NCI-H187 treated with DMSO at 0.1 percent for 48 hours (cell line): Measurements from ENCODE around the gene BCL6.

Source experiments
- DNase-seq: peaks from one replicate; lab custom pipeline; 2025; lab: John Stamatoyannopoulos, UW

The BCL6 gene

DNA sequence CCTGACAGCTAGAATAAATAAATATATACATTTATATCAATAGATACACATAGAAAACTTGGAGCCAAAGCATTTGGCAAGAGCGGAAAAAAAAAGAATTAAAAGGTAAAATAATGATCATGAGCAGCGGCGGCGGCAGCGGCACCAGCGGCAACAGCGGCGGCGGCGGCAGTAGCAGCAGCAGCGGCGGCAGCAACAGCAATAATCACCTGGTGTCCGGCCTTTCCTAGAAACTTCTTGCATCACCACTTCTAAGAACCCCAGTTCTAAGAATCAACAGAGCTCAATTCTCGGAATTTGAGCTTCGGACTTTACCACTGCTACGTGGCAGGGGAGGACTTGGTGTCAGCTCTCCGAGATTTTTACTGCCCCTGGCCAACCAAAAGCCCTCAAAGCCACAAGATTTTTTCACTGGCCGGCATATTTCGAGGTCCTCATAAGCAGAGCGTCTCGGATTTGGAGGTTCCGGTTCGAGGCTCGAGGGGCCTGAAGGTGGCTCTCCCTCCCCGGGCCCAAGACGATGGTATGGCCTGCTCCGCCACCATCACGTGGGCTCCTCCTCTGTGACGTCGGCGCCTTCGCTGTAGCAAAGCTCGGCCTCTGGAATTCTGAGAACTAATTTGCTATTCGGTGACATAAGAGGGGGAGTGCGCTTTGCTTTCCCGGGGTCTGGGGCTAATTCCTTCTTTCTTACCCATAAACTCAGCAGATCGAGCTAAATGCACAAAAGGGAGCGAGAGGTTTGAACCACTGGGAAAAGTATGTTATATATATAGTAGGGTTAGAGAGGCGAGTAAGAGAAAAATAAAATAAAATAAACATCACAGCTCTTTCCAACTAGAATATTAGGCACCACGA lies at the start of gene BCL6:
Gene BCL6, minus strand, starts transcription at position 268 of the 858 bp plus-strand sequence. CDS start 11,775 bp downstream, outside the sequence.
- peak; percentile 82 for DNase-seq

DNA sequence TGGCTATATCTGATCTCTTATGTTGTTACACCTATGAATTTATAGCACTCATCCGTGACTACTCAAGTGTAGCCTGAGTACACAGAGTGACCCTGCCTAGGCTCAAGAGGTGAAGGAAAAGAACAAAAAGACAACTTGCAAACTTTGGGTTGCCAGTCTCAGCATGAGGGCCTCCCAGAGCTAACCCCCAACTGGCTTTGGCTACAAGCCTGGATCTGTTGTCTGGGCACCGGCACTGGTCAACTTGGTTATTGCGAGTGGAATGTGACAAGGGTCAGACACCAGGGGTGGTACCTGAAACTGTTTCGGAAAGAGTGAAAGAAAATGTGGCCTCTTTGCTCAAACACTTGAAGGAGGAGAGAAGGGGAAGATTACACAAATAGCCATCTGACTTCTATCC lies 49.5 kb upstream of the BCL6 start:
- DNase-seq = no peak

DNA sequence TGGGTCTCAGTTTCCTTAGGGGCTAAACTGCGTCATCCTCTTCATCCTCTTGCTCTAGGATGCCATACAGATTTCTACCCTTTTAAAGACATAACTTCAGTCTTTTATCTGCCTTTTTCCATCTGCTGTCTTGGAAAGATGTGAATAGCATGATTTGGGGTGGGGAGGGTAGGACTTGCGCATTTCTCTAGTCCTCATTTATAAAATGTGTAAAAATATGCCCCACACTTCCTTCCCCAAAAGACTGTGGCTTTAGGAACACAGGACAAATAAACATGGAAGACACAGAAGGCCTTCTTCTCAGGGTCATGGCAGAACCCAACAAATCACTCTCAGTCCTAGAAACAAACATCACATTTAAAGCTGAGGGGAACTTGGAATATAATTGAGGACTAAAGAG lies 48.4 kb upstream of the BCL6 start:
- DNase-seq = no peak

DNA sequence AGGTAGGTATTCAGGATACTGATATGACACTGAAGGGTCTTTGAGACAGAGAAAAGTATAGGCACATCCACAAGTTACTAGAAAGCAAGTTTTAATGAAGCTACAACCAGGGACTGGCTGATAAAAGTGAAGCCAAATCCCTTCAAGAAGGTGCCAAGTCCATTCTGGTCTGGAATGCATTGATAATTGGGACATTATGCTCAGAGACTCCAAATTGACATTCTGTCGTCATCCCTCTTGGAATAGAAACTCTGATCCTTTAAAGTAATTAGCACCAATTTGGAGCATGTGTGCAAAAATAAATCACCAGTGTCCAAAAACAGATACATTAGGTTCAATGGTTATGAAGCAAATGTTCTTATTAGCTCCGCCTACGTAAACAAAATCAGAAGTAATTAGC lies 47.3 kb upstream of the BCL6 start:
- DNase-seq = no peak

DNA sequence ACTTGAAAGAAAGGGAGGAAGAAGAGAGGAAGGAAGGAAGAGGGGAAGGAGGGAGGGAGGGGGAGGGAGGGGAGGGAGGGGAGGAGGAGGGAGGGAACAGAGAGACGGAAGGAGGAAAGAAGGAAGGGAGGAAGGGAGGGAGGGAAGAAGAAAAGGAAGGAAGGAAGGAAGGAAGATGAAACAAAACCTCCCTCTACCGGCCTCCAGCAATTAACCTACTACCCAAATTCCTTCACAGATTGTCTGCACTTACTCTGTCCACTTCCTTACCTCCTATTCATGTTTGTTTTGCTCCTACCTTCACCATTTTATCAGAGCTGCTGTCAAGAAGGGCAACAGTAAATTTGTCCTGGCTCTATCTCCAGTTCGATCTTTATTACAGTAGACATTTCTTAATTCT lies 44.6 kb upstream of the BCL6 start:
- no peak for DNase-seq

DNA sequence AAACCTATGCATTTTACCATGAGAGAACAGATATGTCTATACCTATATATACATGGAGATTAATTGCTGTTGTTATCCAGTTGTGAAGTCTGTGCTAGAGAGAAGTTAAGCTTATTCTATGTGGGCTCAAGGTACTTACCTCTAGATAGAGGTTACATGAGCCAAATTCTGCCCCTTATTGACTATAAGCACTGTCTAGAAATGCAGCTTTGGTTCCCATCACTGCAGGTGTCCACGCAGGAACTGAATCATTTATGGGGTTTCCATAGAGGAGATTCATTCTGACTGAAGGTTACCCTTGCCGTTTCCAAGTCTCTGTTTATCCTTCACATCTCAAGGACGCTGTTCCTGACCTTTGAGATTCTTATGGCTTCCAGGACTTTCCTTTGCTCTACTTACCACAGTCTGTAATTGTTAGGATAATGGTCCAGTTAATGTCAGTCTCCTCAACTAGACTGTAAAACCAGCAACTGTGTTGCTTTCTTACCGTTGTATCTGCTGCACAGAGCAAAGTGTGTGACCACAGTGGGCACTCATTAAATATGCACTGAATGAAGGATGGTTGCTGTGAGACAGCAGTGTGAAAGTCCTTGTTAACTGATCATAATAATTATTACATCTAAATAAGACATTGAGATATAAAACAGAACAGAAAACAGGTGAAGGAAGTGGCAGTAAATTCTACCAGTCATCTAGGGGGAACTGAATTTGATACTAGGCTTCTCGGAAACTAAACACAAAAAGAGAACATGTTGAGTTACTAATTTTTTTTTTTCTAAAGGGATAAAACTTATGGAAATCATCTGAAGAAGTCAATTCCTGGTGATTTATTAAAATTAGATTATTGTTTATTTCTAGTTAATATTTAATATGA lies 44.0 kb upstream of the BCL6 start:
- no peak for DNase-seq

DNA sequence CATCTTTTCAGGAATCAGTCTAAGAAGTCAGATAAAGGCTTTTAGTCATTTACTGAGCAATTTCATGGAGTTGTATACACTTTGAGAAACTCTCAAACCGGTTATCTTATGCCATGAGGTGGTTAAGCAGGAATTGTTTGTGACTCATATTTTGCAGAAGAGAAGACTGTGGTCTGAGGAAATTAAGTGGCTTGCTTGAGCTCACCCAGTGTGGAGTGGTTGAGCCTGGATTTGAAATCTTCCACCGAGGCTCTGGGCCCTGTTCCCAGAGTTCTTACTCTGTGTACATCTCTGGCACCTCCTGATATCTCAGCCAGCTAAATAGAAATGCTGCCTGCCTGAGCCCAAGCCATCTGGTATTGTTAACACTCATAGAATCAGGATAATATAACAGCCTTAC lies 37.8 kb upstream of the BCL6 start:
- DNase-seq = no peak

GRCh38 chr3:187782006-187782405 lies 36.7 kb upstream of the BCL6 start:
- DNase-seq = no peak

DNA sequence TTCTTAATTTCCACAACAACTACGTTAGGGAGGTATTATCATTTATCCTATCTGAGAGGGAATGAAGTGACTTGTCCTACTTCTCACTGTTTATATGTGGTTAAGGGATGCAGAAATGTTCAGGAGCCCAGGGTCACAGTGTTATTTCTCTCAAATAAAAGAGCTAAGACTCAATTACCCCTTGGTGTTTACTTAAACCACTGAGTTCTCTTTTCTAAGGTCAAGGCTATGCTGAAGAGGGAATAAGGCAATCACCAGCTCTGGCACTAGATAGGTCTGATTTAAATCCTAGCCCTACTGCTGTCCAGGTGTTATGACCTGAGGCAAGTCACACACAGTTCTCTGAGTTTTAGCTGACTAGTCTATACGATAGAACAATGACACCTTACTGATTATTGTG lies 35.7 kb upstream of the BCL6 start:
- no peak for DNase-seq

DNA sequence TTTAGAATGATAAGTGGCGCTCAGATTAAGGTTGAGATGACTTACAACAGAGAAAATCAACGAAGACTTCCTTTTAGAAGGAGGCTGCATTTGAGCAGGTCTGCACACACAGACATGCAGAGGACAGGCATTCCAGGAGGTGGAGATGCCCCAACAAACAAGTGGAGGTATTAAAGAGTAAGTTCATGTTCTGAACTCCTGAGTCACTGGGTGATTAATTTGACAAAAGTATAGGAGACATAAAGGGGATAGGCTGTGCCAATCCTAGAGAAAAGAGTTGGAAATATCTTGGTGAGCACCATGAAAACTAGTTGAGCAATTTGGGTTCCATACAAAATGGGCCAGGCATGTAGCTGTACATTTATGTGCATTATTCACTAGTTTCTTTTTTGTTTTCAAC lies 33.5 kb upstream of the BCL6 start:
- DNase-seq = no peak

GRCh38 chr3:187777331-187777941 lies 32.2 kb upstream of the BCL6 start:
- no peak for DNase-seq

GRCh38 chr3:187775549-187775948 lies 30.3 kb upstream of the BCL6 start:
- DNase-seq = no peak

DNA sequence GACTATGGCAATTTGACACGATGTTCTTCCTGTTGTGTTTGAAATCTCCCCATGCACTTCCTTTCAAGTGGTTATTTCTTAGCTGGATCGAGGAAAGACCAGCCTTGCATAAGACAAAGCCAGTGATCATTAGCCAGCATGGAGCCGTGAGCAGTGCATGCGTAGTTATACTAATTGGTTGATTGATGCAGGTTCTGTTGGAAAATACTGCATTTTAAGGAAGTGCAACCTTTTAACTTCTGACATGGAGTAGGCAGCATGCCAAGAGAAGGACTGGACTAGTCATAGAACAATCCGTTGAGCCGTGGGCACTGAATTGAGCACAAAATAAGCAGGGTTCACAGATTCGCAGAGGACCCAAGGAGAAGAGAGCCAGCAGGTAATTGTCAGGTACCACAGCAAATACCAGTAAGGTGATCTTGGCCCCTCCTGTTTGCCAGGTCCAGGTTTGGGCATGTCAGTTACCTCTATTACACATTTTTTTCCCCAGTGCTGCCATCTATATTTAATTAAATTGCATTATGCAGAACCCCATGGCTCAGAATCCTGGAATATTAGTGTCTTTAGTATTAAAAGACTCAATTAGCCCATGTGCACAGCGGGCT lies 29.0 kb upstream of the BCL6 start:
- no peak for DNase-seq

GRCh38 chr3:187773233-187774184 lies 28.2 kb upstream of the BCL6 start:
- DNase-seq = no peak

DNA sequence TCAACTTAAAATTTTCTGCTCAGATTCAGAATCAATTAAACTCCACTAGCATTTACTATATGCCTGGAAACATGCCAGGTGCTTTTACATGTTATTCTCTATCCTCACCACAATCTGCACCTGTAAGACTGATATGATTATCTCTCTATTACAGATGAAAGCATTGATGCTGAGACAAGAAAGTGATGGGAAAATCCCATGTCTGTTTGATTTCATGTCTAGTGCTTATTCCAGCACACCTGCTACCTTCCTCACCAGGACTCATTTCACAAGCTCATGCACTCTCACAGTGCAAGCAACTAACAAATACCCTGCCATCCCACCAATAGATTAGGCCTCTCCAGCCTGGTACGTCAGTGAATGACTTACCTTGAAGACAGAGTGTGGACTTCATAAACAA lies 25.0 kb upstream of the BCL6 start:
- DNase-seq = no peak

GRCh38 chr3:187769771-187770170 lies 24.5 kb upstream of the BCL6 start:
- DNase-seq = no peak

DNA sequence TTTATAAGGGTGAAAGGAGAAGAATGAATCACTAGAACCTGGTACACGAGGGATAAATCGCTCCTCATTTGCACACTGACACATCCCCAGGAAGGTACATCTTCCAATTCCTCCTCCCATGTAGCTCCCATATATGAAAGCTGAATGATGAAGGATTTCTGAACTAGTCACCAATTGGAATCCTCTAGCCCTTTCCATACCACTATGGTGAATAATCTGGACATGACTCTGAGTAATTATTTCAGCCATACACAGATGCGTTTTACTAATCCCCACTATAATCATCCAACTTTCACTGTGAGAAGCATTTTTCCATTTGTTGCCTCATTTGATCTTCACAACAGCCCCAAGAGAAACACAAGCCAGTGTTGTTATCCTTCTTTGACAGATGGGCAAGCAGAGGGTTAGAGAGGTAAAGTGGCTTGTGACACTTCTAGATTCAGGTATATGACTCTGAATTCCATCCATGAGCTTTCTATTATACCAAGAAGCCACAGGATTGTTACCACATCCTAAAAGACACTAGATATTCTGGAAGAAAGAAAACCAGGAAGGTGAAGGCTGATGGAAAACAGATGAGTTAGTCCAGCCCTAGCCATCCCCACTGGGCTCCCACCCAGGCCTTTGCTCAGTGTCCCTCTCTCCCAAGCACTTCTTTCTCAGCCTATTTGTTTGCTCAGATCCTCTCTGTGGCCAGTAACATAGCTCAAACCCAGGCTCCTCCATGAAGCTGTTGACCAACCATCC lies 22.2 kb upstream of the BCL6 start:
- DNase-seq = no peak

- DNase-seq = no peak
Measured at GRCh38 chr3:187765342-187765741, 20.1 kb upstream of the BCL6 start.

DNA sequence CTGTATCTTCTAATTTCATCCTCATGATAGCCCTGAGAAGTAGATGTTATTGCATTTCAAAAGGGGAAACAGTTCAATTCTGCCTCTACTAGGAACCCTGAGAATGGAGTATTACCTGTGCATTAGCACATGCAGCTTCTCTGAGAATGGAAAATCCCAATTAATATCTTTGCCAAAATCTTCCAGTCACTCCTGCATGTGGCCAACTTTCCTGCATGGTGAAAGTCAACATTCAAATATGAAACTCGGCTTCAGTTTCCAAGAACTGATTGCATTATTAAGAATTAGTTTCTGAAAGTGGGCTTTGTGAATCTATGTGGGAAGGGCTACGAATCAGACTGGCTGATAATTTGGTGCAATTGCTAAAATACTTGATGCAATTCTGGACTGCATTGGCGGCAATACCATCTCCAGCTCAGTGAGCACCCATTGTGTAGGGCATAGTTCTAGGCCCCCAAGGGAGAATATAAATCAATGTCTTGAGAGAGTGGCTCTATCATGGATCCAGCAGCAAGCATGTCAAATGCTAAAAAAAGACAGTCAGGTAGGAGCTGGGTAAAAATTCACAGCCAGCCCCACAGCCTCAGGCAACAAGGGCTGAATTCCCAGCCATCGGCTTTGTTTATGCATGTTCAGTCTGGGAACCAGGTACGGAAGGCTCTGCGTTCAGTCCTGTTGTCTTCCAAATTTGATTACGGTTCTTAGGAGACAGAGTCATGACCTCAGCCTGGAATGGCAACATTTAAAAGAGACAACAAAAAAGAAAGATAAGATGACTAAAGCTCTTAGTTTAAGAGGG lies 18.8 kb upstream of the BCL6 start:
- no peak for DNase-seq

GRCh38 chr3:187762792-187763191 lies 17.5 kb upstream of the BCL6 start:
- no peak for DNase-seq
